Gastroesophageal sphincter (tissue), 3 donors: ENCODE measurements around the gene PFKL.

ENCODE experiments used
- EP300 ChIP-seq: sonication (generic); formaldehyde crosslinking; IDR thresholded peaks from one replicate; pipeline ENCODE4 v1.6.1; 2017; ENCODE audit warnings: antibody characterized with exemption, mild to moderate bottlenecking
- POLR2A ChIP-seq, 2 donors: fragments of 450-650 bp; IDR thresholded peaks; one replicate each; pipeline ENCODE4 v1.6.1; 2017; ENCODE audit warnings: antibody characterized with exemption in 2 of 2, mild to moderate bottlenecking in 2 of 2, moderate library complexity in 1 of 2
- TF ChIP-seq, protein P1 (sequence below), 4 experiments: fragments of 200-600 bp in 2 of 4; fragments of 450-650 bp in 2 of 4; sonication (generic) in 1 of 4; IDR thresholded peaks; one replicate each; pipeline ENCODE4 v1.5.1; 2017 to 2019; ENCODE audit warnings: antibody characterized with exemption in 4 of 4, mild to moderate bottlenecking in 2 of 4, moderate library complexity in 2 of 4

GRCh38 chr21:44304011-44304616 is 4.3 kb downstream of the PFKL start:
- TF ChIP-seq POLR2A (IDR thresholded peaks at IDR 0.05), result no peak
- no peak for TF ChIP-seq EP300
- TF ChIP-seq, protein P1, sequence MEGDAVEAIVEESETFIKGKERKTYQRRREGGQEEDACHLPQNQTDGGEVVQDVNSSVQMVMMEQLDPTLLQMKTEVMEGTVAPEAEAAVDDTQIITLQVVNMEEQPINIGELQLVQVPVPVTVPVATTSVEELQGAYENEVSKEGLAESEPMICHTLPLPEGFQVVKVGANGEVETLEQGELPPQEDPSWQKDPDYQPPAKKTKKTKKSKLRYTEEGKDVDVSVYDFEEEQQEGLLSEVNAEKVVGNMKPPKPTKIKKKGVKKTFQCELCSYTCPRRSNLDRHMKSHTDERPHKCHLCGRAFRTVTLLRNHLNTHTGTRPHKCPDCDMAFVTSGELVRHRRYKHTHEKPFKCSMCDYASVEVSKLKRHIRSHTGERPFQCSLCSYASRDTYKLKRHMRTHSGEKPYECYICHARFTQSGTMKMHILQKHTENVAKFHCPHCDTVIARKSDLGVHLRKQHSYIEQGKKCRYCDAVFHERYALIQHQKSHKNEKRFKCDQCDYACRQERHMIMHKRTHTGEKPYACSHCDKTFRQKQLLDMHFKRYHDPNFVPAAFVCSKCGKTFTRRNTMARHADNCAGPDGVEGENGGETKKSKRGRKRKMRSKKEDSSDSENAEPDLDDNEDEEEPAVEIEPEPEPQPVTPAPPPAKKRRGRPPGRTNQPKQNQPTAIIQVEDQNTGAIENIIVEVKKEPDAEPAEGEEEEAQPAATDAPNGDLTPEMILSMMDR (IDR thresholded peaks at IDR 0.05), result no peak
